ENCODE data around the gene DMBX1. TPM values are rescaled to one million over a fixed set of nuclear protein-coding genes. Genes with fewer than 3 reads are reported as not detected.

DMBX1 gene
- total and polyA plus RNA-seq, 2 of the 4 experiments (the other 2 are of a cell fraction), result not detected

DNA sequence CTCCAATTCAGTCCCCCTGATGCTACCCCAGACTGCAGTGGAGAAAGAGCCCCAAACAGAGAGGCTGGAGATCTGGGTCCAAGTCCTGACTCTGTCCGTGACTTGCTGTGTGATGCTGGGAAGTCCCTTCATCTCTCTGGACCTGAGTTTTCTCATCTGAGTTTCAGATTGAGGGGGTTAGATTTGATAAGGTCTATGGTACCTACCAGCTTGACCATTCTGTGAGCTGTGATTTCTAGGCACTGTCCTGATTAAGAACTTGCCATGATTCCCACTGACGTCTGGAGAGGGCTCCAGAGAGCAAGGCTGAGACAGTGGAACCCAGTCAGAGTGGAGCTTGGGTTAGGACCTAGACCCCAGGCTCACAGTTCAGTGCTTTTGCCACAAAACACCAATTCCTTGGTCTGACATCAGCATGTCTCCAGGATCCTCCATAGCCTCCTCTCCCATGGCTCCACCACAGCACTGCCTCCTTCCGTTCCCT is 43.8 kb upstream of the DMBX1 start:
- Histone ChIP-seq H2BK20ac (ENCODE audit: low read depth, low read length) (no peak overlapping the region), H3K27me3 (ENCODE audit: control insufficient read depth, insufficient read depth, low read length) (peaks cover 62% of the 10 kb centered on the region), H3K9ac (ENCODE audit: low read depth, low read length) (no peak overlapping the region), H3K18ac (ENCODE audit: low read depth, low read length) (no peak overlapping the region), H3K9me1 (ENCODE audit: insufficient read depth, low read length) (peaks cover 2% of the 10 kb centered on the region; the same call in 1 of the 2 replicates), H3K14ac (replicated peaks; ENCODE audit: low read depth, low read length) (no peak overlapping the region), H2AK5ac (ENCODE audit: low read depth, low read length) (no peak overlapping the region), H4K8ac (ENCODE audit: low read depth in 2 of 2, low read length in 2 of 2) (no peak overlapping the region), H3K79me1 (ENCODE audit: low read depth in 1 of 2, low read length in 2 of 2) (no peaks in the 10 kb centered on the region), H3K27ac (ENCODE audit: insufficient read depth, low read length) (no peak overlapping the region), H4K20me1 (ENCODE audit: insufficient read depth, low read length) (no peaks in the 10 kb centered on the region), H4K91ac (ENCODE audit: insufficient read depth, low read depth, low read length) (no peak overlapping the region), H4K5ac (ENCODE audit: low read depth, low read length) (no peak overlapping the region), H3K23ac (ENCODE audit: low read depth, low read length) (no peak overlapping the region), H3K56ac (ENCODE audit: extremely low read depth, insufficient read depth, low read length) (no peak overlapping the region), H3K4ac (ENCODE audit: low read depth, low read length) (no peak overlapping the region), H2BK15ac (ENCODE audit: low read depth, low read length) (no peak overlapping the region), H3K9me3 (ENCODE audit: control insufficient read depth, insufficient read depth, low read length) (no peaks in the 10 kb centered on the region), H3K4me2 (ENCODE audit: low read depth, low read length) (no peak overlapping the region), H3K4me1 (ENCODE audit: control insufficient read depth, insufficient read depth, low read length) (no peaks in the 10 kb centered on the region; the same call in 1 of the 2 replicates), H2AK9ac (replicated peaks; ENCODE audit: low read depth, low read length, poor library complexity) (no peak overlapping the region), H2BK120ac (ENCODE audit: low read depth, low read length) (no peak overlapping the region), H2AFZ (replicated peaks; ENCODE audit: low read length, poor library complexity) (no peak overlapping the region), H2BK5ac (ENCODE audit: low read depth, low read length, poor library complexity, severe bottlenecking) (no peak overlapping the region), H3K4me3 (ENCODE audit: insufficient read depth, low read depth, low read length) (no peak overlapping the region), H3K36me3 (ENCODE audit: control insufficient read depth, insufficient read depth, low read length) (no peaks in the 10 kb centered on the region)
- intact Hi-C loops (cut with micrococcal nuclease), result loop anchor here (2.0 kb wide), 1 partner anchor 281 kb away; no protein-coding TSS in a partner anchor
- CTCF ChIA-PET, result interaction anchor here (1.0 to 1.9 kb wide), 2 partner anchors 39 to 81 kb away, joined by 3 to 12 read pairs; no protein-coding TSS in a partner anchor
- in situ Hi-C loops (cut with MboI; ENCODE audit: low sequenced_read_pairs), result loop anchor here (5.0 kb wide), 1 partner anchor 81 kb away; no protein-coding TSS in a partner anchor
- no peak for TF ChIP-seq RAD21 (IDR thresholded peaks at IDR 0.05; ENCODE audit: low read length)
- no peak for TF ChIP-seq MAZ (IDR thresholded peaks at IDR 0.05; ENCODE audit: borderline replicate concordance, low read depth, low read length)
- TF ChIP-seq, protein P1, sequence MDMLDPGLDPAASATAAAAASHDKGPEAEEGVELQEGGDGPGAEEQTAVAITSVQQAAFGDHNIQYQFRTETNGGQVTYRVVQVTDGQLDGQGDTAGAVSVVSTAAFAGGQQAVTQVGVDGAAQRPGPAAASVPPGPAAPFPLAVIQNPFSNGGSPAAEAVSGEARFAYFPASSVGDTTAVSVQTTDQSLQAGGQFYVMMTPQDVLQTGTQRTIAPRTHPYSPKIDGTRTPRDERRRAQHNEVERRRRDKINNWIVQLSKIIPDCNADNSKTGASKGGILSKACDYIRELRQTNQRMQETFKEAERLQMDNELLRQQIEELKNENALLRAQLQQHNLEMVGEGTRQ (IDR thresholded peaks at IDR 0.05; ENCODE audit: low read depth, low read length), result no peak
- TF ChIP-seq, protein P2, sequence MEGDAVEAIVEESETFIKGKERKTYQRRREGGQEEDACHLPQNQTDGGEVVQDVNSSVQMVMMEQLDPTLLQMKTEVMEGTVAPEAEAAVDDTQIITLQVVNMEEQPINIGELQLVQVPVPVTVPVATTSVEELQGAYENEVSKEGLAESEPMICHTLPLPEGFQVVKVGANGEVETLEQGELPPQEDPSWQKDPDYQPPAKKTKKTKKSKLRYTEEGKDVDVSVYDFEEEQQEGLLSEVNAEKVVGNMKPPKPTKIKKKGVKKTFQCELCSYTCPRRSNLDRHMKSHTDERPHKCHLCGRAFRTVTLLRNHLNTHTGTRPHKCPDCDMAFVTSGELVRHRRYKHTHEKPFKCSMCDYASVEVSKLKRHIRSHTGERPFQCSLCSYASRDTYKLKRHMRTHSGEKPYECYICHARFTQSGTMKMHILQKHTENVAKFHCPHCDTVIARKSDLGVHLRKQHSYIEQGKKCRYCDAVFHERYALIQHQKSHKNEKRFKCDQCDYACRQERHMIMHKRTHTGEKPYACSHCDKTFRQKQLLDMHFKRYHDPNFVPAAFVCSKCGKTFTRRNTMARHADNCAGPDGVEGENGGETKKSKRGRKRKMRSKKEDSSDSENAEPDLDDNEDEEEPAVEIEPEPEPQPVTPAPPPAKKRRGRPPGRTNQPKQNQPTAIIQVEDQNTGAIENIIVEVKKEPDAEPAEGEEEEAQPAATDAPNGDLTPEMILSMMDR (conservative IDR thresholded peaks at IDR 0.05; ENCODE audit: low read depth, low read length), result no peak
- TF ChIP-seq RFX5 (IDR thresholded peaks at IDR 0.05; ENCODE audit: low read depth, low read length), result no peak
- TF ChIP-seq POLR2A (IDR thresholded peaks at IDR 0.05; ENCODE audit: low read depth, low read length), result no peak
- TF ChIP-seq CHD1 (IDR thresholded peaks at IDR 0.05; ENCODE audit: low read depth, low read length), result no peak
- TF ChIP-seq NFE2L2 (IDR thresholded peaks at IDR 0.05; ENCODE audit: low read depth, low read length), result no peak
- TF ChIP-seq CEBPB (IDR thresholded peaks at IDR 0.05; ENCODE audit: low read depth, low read length), result no peak
- no peak for TF ChIP-seq MXI1 (IDR thresholded peaks at IDR 0.05; ENCODE audit: borderline replicate concordance, low read depth, low read length)
- no peak for TF ChIP-seq SMC3 (IDR thresholded peaks at IDR 0.05; ENCODE audit: low read depth, low read length)
- dilution Hi-C loops (cut with HindIII; ENCODE audit: low sequenced_read_pairs, unreplicated experiment), result no loop called here
- no peak for DNase-seq
- no peak for ATAC-seq (ENCODE audit: low read depth)
- BruUV-seq (replicated peaks), result no TSS peak
- 33% methylated on average over 2 of the region's 3 CpGs; no CpG with 5 or more reads in 1 of the 2 experiments for WGBS, 2 experiments (ENCODE audit: extremely low coverage in 2 of 2, insufficient read length in 1 of 2)
- POLR2A ChIA-PET (ENCODE audit: unreplicated experiment), result no interaction called here
